Measurements from ENCODE around the gene ARMH3.

GRCh38 chr10:102055647-102056419, at the start of gene ARMH3:
- 0 out of 2 replicates have a peak, but pooled peaks have one; percentile 55 for TF ChIP-seq SIN3A (IDR thresholded peaks at IDR 0.05; ENCODE audit: borderline replicate concordance, insufficient read depth, low read depth, low read length)
- no peak for TF ChIP-seq CTCF (IDR thresholded peaks at IDR 0.05)

All from Panc1 (cell line).